Stimulated activated CD8-positive, alpha-beta memory T cell treated with anti-CD3 and anti-CD28 coated beads, Interleukin-2, amount 100 ng/mL, for 48 hours (primary cell): ENCODE data around the gene MAGI1.
"Not testable (repeated sequence)": the region's sequence is repeated elsewhere in the genome, so short reads cannot be mapped to it uniquely, and the experiment has no call there.

Experiments used
- DNase-seq, 2 donors: peaks; one replicate each; pipeline ENCODE4 v3.0.0-alpha.2; 2020; ENCODE audit warnings: low read depth in 2 of 2

The MAGI1 gene

DNA sequence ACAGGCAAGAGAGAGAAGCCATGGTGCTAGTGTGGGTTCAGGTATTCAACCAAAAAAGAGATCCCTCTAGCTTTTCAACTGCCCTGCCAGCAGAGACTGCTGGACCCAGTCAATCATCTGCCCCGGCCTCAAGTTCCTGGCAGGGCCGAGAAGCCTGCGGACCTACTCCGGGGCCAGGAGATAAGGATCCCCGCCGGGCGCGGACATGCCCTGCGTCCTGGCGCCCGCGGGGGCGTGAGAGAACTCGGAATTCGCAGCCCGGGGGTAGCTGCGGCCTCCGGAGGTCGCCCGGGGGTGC lies 821 bp upstream of the MAGI1 start:
- no peak for DNase-seq

DNA sequence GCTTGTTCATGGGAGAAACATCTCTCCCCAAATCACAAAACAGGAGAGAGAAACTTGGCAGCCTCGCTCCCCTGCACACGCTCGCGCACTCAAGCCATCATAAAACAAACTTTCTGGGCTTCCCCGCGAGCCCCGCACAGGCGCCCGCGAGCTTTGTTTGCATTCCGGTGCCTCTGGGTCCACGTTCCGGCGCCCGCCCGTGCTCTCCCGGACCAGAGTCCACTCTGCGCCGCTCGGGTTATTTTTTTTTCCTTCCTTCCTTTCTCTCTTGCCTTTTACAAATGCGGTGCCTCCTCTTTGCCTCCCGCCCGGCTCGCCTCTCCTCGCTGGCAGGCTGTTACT lies 363 bp downstream of the MAGI1 start:
- DNase-seq = no peak

DNA sequence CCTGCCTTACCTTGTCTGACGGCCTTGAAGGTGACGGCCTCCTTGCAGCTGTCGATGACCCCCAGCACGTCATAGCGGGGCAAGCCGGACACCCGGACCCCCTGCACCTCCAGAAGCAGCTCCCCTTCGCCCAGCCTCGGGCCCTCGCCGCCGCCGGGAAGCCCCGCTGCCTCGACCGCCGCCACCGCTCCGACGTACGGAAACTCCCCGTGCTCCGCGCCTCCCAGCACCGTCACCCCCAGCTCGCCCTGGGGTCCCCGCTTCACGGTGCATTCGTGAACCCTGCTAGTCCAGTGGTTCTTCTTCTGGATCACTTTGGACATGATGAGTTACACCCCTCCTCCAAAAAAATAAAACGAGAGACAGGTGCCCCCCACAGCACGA lies 740 bp downstream of the MAGI1 start:
- no peak for DNase-seq

DNA sequence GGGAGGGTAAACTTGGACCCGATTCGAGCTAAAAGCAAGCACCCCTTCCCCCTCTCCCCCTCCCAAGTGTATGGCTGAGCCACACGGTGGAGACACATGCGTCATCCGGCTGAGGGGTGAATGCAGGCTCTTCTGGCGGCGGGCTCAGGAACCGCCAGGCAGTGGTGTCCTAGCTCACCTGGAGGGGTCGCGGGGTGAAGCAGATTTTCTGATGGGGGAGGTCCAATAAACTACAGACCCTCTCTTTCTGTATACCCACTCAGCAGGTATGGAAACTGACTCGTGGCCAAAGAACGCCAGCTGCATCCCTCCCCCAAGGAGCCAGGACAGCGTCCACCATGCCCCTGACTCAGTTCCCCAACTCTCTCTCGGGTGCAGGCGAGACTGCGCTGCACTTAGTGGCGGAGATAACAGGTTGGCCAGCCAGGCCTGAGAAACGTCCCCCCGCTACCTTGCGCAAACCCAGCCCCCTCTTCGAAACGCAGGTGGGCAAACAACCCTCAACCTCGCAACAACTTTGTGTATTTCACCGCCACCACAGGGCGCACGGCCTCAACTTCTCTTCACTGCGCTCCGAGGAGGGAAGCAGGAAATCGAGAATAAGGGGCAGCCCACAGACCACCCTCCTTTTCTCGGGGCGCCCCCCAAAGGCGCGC lies 1.3 kb downstream of the MAGI1 start:
- DNase-seq = no peak

DNA sequence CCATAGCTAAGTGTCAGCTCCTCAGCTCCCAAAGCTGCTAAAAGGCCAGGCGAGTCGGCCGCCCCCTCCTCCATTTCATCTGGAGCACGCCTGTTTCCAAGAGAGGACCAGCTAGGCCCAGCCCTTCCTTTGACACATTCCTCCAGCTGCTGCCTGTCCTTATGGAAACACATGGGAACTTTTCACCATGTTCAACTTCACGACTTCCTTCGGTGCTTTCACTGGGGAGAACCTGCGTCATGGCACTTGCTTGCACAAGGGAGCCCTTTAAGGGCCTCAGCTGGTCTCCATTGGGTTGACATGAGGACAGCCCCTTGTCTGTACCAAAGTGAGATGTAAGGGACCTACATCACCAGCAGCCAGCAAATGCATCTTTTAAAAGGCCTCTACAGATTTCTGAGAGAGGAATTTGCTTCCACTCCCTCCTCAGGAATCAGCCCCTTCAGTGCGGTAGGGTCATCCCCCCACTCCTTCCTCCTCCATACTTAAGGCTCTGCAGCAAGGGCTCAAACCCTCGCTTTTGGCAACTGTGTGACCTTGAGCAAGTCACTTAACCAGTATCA lies 2.1 kb downstream of the MAGI1 start:
- no peak for DNase-seq

DNA sequence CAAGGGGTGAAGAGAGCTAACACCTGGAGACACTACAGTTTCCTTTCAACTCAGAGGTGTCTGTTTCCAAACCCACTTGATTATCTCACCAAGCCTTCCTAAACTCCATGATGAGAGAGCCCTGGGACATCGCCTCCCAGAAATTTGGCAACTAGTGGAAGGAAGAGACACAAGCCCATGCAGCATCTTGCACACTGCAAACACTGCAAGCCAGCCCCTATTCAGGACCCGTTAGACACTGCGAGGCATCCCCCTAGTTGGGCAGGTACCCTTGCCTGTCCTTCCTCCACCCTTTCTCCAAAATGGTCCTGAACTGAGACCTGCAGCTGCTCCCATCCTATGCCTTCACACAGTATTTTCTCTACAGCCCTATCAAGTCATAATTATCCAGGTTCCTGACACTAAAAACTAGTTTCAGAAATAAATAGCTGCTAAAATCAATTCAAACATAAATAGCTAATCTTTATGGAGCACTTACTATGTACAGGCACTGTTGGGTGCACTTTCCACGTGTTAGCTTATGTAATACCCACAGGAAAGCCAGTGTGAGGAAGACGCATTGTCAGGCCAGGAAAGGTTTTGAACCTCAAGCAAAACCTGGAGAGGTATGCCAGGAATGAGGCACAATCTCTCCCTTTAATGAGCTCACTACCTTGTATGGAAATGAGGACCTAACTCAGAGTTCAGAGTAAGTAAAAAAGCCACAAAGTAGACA lies 2.8 kb downstream of the MAGI1 start:
- no peak for DNase-seq

DNA sequence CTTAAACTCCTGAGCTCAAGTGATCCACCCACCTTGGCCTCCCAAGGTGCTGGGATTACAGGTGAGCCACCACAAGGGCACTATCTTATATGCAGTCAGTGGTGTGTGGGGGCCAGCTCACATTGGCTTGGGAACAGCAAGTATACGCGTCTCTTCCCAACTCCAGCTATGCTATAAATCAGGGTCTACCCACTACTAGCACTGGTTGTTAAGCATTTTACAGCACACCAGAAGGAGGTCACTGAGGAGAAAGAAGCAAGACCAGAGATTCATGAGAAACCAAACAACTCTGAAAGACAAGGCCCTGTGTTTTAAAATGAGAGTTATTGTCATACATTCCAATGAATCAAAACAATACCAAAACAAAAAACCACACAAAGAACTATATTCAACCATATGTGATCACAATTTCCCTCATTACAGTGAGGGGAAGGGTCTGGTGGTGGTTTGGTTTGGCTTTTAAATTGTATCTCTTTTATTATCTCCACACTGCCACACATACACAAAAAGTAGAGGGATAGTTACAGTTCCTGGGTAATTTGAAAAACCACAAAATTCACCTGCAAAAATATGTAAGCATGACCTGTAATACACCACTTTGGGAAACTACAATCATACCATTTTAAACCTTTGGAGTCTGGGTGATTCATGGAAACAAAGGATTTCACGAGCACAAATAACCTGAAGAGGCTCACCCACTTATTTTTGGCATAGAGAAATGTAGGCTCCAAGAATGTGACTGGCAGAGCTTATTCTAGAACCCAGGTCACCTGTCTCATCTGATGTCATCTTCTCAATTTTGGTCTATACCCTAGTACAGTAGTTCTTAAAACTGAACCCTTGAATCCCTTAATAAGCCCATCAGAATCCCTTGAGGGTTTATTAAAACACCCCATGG lies 5.2 kb downstream of the MAGI1 start:
- no peak for DNase-seq

DNA sequence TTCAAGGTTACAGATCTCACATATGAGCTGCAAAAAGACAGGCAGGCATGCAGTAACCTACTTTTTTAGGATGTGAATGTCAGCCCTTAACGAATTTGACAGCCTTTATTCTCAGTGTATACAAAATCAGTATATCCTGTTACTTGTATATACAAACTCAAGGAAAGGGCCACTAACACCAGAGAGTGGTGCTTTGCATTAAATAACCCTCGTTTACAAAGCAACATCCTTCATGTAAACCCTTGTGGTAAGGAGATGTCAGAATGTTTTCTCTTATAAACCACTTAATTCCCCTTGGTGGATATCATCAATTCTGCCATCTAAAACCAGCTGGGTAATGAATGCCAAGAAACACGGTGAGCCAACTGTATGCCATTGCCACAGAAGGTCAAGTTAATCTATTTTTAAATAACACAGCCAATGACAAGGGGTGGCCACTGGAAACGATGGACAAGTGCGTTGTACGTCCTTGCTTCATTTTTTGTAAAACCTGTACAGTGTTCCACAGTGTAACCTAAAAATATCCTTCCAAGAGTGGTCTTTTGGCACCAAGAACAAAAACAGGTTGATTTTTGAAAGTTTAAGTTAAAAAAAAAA lies 7.5 kb downstream of the MAGI1 start:
- DNase-seq = no peak

DNA sequence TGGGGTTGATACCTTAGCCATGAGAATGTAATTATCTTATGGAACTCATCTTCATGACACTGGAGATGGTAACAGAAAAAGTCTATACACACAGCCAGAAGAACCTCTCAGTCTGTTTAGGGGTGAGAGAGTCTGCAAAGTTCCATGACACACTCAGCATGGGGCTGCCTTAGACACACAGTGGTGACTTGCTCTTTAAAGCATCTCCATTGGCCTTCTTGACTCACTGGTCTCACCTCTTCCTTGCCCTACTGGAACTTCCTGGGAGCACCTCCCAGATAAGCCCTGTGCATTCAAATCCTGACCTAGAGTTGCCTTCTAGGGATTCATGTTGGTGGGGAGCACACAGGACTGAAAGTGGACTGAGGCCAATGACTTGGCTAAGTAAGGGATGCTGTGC lies 9.3 kb downstream of the MAGI1 start:
- DNase-seq = no peak

DNA sequence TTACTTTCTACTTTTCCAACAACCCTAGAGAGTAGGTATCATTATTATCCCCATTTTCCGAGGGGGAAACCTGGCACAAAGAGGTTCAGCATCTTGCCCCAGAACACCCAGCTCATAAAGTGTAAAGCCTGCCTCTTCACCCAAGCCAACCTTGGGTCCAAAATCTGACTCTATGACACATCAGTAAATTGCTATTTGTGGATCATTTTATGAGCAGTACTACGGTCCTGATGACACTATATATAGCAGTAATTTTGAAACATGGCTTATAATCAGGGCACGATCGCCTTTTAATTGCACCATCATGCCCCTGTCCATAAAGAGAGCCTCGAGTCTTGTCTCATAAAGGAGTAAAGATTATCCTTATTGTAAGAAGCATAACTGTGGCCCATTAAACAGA lies 9.7 kb downstream of the MAGI1 start:
- no peak for DNase-seq

DNA sequence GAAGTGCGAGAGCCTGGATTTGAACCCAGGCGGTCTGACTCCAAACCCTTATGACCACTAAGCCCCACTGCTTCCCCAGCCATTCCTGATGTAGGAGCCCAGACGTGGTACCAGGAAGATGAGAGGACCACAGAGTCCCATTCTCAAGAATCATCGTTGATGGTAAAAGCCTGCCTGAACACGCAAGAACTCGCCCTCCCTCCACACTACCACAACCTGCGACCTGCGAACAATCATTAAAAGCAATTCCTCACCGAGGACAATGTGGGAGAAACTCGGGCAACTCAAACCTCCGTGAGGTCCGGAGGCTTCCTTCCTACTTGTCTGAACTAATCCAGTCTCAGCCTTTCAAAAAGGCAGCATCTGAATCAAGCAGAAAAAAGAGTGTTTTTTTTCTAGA lies 10.3 kb downstream of the MAGI1 start:
- no peak for DNase-seq

DNA sequence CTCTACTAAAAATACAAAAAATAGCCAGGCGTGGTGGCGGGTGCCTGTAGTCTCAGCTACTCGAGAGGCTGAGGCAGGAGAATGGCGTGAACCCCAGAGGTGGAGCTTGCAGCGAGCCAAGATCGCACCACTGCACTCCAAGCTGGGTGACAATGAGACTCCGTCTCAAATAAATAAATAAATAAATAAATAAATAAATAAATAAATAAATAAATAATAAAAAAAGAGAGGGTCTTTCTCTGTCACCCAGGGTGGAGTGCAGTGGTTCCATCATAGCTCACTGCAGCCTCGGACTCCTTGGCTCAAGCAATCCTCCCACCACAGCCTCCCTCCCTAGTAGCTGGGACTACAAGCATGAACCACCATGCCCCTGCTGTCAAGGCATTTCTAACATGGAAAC lies 11.6 kb downstream of the MAGI1 start:
- not testable (repeated sequence) for DNase-seq

DNA sequence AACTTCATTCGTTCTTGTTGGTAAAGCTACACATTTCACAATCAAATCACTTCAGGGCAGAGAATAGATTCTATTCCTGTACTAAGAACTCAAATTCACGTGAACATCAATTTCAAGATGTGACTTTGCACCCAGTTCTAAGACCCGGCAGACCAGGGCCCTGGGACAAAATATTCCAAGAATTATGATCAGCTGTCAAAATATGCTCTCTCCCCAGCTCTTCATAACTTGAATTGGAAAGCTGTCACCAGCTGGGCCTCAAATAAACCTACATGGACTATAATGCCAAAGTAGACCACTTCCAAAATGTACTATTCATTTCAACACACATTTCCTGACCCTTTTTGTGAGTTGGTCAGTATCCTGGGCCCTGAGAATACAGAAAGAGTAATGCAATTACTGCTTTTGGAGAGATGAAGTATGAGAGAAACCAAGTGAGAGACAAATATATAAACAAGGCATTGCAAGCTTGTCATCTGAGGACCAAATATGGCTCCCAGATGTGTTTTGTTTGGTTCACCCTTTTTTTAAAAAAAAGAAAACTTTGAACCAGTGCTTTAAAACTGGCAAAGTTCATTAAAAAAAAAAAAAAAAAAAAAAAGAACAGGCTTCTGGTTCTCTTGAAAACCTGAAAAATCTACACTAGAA lies 14.9 kb downstream of the MAGI1 start:
- no peak for DNase-seq

DNA sequence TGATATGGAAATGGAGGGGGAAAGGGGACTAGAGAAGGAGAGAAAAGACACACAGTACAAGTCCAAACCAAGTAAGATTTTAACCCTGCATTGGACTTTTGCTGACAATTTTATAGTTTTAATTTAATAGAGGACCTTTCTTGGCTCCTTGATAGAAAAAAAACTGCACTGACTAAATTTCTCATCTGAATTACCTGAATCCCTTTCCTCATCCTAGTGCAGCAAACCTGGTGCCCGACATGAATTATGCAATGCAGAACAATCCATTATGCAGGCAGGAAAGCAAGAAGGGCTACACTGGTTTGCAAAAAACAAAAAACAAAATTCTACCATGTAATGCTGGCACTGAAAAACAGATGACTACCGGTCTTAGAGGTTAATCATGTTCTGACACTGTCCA lies 15.5 kb downstream of the MAGI1 start:
- no peak for DNase-seq

DNA sequence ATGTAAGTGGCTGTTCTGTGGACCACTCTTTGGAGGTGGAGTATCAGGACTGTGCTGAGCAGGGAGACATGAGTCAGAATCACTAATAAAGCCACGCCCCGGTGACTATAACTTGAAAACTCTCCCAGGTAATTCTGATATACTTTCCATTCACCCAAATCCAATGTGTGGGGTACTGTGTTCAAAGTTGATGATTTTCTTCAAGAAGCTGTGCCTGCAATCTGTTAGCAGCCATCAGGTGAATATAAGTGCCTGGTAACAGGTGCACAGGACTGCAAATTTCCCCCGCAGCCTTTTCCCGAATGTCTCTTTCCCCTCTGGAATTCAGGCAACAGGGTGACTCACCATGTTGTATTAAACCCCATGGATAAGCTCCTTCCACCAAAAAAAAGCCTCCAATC lies 17.0 kb downstream of the MAGI1 start:
- DNase-seq = no peak

DNA sequence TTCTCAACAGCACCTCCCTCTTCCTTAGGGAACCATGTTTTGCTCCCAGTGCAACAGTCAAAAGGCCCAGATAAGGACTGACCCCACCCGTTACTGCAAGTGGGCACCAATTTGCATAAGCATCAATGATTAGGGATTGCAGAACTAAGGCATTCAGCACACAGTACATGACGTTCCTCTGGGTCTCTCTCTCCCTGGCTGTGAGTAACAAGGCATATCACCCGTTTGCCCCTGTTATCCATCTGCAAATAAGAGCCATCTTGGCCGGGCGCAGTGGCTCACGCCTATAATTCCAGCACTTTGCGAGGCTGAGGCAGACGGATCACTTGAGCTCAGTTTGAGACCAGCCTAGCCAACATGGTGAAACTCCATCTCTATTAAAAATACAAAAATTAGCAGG lies 18.8 kb downstream of the MAGI1 start:
- no peak for DNase-seq

DNA sequence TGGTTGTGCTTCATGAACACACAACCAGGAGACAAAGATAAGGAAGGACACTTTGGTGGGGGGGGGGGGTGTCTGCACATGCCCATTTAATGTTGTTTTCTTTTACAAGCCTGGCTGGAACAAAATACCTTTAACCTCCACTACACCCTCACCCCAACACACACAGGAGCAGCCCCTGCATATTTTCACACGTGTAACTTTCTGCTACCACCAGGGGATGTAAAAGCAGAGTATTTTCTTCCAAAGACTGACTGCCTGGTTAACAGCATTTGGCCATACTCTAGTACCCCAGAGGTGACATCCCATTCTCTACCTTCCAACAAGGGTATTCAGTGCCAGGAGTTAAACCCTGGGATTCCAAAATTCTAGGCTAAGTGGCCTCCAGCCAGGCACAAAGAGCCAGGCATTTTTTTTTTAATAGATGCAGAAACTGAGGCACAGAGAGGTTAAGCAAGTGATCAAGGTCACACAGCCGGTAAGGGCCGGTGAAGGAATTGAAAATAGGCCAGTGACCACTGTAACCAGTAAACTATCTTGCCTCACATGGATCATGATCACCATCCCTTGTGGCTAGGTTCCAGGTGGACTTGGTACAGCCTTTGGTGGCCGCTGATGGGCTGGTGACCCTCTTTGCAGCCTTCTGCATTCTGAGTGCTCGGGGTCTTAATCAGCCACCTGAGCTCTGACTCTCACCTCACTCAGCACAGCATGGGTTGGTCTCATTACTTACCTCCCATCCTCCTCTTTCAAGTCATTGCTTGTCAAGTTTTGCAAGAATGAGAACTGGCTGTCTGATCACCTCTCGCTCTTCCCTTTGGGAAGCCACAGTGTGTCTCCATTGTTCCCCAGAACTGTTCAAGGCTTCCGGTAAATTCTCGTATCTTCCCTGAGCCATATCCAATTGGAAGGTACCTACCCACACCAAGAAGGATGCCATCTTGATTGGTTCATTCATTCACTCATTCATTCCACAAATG lies 20.4 kb downstream of the MAGI1 start:
- DNase-seq = no peak

DNA sequence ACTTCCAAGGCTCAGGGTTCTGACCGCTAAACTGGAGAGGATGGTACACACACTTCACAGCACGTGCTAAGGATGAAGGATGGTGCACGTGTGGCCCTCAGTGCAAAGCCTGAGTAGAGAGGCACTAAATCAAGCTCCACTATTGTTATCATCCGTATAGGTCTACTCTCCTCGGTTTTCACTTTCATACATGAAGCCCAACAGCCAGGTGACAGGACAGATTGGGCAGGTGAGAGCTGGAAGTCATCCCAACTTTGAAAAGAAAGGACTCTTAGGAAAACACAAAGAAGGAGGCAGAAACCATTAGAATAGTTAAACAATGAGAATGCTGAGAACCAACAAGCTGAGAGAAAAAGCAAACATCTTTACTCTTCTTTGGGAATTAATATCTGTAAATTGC lies 21.1 kb downstream of the MAGI1 start:
- DNase-seq = no peak

DNA sequence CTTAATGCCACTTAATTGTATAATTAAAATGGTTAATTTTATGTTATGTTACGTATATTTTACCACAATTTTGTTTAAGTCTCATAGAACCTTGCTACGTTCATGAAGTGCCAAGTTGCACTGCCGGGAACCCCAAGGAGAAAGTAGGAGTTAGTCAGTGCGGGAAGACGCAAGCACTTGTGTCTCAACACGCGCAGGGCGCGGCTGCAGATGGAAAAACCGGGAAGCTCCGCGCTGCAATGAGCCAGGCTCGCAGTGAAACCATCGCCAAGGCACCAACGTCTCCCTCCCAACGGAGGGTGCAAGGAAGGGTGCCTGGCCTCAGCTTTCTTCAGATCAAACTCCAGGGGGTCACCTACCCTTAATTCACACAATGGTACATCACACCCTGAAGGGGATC lies 21.6 kb downstream of the MAGI1 start:
- DNase-seq = no peak

DNA sequence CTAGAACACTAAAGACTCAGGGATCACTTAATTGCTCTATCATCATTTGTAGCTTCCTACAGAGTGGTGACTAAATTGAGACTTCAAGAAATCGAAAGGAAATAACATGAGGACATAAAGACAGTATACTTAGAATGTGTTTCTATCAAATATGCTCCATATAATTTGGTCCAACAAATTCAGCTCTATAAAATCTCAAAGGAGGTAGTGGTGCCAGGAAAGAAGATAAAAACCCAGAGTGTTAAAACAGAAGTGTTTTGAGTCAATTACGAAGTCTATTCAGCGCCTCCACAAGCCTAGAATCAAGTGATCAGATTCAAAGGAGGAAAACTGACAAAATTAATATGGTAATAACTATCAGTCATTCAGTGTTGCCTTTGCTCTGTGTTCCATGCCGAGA lies 22.9 kb downstream of the MAGI1 start:
- no peak for DNase-seq

DNA sequence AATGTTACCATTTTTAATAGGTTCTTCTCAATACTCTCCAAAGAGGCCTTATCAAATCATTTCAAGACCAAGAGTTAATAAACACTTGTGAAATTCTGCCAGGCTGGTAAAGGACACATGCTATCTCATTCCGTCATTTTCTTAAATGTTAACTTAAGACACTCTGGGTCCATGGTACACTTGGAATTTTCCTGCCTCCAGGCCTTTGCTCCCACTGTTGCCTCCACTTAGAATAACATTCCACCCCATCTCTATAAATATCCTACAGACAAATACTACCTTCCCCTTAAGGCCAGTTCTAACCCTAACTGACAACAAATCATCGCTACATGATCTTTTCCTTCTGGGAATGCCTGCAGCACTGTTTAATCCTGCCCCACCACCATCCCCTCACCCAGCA lies 24.1 kb downstream of the MAGI1 start:
- no peak for DNase-seq
